ENCODE data around the gene COL11A2. TPM values are rescaled to one million over a fixed set of nuclear protein-coding genes. Genes with fewer than 3 reads are reported as not detected.

Gene COL11A2
- polyA plus RNA-seq, 3 donors = 0.57 TPM; not detected in 2

DNA sequence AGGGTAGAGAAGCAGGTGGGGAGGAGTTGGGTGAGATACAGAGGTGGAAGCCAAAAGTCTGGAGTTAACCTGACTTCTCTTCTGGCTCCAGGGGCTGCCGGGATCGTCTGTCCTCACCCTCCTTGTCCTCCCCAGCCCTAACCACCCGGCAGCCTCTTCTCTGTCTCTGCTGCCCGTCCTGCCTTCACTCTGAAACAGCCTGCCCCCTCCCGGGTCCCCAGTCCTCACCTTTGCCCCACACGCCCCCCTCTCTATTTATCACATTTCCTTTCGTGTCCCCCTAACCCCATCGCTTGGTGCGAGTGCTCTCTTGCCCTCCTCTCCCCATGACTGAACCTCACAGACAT, 21.7 kb upstream of the COL11A2 start:
- TF ChIP-seq, protein P1, sequence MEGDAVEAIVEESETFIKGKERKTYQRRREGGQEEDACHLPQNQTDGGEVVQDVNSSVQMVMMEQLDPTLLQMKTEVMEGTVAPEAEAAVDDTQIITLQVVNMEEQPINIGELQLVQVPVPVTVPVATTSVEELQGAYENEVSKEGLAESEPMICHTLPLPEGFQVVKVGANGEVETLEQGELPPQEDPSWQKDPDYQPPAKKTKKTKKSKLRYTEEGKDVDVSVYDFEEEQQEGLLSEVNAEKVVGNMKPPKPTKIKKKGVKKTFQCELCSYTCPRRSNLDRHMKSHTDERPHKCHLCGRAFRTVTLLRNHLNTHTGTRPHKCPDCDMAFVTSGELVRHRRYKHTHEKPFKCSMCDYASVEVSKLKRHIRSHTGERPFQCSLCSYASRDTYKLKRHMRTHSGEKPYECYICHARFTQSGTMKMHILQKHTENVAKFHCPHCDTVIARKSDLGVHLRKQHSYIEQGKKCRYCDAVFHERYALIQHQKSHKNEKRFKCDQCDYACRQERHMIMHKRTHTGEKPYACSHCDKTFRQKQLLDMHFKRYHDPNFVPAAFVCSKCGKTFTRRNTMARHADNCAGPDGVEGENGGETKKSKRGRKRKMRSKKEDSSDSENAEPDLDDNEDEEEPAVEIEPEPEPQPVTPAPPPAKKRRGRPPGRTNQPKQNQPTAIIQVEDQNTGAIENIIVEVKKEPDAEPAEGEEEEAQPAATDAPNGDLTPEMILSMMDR (IDR thresholded peaks at IDR 0.05) = no peak

DNA sequence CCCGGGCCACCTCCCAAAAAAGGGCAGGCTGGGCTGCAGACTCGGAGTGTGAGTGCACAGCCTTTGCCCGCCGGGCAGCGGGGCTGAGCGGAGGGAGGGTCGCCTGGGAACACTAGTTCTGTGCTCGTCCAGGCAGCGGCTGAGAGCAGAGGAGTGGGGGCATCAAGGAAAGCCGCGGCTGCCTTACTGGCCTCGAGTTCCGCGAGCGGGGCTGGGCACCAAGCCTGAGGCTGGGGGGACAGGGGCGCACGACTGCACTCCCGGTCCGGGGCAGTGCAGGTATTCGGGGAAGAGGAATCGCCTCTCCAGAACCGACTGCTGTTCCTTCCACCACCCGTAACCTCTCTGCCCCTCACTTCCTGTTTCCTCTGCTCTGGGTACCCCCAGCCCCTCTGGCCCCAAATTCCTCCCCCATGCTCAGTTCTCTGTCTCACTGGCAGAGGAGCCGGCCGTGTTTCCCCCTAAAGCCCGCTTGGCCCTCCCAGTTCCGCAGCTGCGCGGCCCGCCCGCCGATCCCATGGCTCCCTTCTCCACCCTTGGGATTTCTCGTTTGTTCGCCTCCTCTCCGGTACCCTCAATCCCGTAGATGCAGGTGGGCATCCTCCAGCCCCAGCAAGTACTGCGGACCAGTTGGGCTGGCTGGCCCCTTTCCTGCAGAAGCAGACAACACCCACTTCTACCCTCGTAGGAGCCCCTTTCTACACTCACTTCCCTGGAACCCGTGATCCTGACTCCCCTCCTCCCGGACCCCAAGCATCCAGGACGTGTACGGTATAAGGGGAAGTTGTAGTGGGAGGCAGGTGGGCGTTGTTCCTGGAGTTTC, 21.1 kb upstream of the COL11A2 start:
- Histone ChIP-seq H3K27me3 (ENCODE audit: control insufficient read depth in 2 of 2, insufficient read depth in 2 of 2, low read length in 2 of 2) (peaks cover 10 to 28% of the 10 kb centered on the region in 2 donors), H3K4me1 (ENCODE audit: control insufficient read depth in 1 of 2, insufficient read depth in 2 of 2, low read length in 2 of 2) (peaks cover 20 to 23% of the 10 kb centered on the region in 2 donors), H2AFZ (ENCODE audit: insufficient read depth, low read depth, low read length, poor library complexity, severe bottlenecking) (peak overlapping the region; percentile 32), H3K9ac (ENCODE audit: insufficient read depth, low read length, poor library complexity, severe bottlenecking) (peak overlapping the region; percentile 28), H3K36me3 (replicated peaks in 1 of 2; ENCODE audit: control insufficient read depth in 1 of 2, insufficient read depth in 2 of 2, low read length in 2 of 2) (peaks cover 10 to 29% of the 10 kb centered on the region in 2 donors), H3K79me2 (ENCODE audit: insufficient read depth, low read length) (no peaks in the 10 kb centered on the region), H3K4me2 (replicated peaks; ENCODE audit: extremely low read depth, low read length, poor library complexity, severe bottlenecking) (peak overlapping the region; percentile 53), H3K4me3 (replicated peaks in 1 of 3; ENCODE audit: low read depth in 2 of 3, low read length in 3 of 3) (peak overlapping the region in 2 of 3 experiments; percentile 29 to 42), H3K27ac (ENCODE audit: low read depth in 1 of 2, low read length in 2 of 2) (no peak overlapping the region), H3K9me3 (replicated peaks in 1 of 2; ENCODE audit: control insufficient read depth in 1 of 2, insufficient read depth in 1 of 2, low read length in 2 of 2) (no peaks in the 10 kb centered on the region), H4K20me1 (ENCODE audit: insufficient read depth, low read length) (no peaks in the 10 kb centered on the region)
- intact Hi-C loops (cut with micrococcal nuclease) = loop anchor here in 1 of 2 donors (5.0 kb wide), 1 partner anchor 34 kb away; no protein-coding TSS in a partner anchor
- Mint-ChIP-seq H3K27ac (peak overlapping the region in 1 of 7 donors; percentile 76), H3K27me3 (ENCODE audit: low read depth in 3 of 3) (peaks cover 26 to 35% (median 30%) of the 10 kb centered on the region in 3 donors), H3K9me3 (peaks cover 0 to 7% (median 0%) of the 10 kb centered on the region in 7 donors), H3K4me1 (peaks cover 28% of the 10 kb centered on the region), H3K4me3 (peak overlapping the region; percentile 62 to 87), H3K36me3 (peaks cover 23 to 29% of the 10 kb centered on the region in 2 donors)
- DNase-seq = peak in 1 of 3 donors; percentile 43
- TF ChIP-seq, protein P1 (IDR thresholded peaks at IDR 0.05) = no peak
- WGBS (ENCODE audit: insufficient coverage) = under 1% methylated on average over 30 of the region's 43 CpGs

More for the DNA sequence above, 21.7 kb upstream of the COL11A2 start:
- Histone ChIP-seq H3K27me3 (ENCODE audit: control insufficient read depth in 2 of 2, insufficient read depth in 2 of 2, low read length in 2 of 2) (peaks cover 10 to 28% of the 10 kb centered on the region in 2 donors), H3K36me3 (replicated peaks in 1 of 2; ENCODE audit: control insufficient read depth in 1 of 2, insufficient read depth in 2 of 2, low read length in 2 of 2) (peaks cover 10 to 29% of the 10 kb centered on the region in 2 donors), H3K27ac (ENCODE audit: low read depth in 1 of 2, low read length in 2 of 2) (no peak overlapping the region), H3K79me2 (ENCODE audit: insufficient read depth, low read length) (no peaks in the 10 kb centered on the region), H3K9ac (ENCODE audit: insufficient read depth, low read length, poor library complexity, severe bottlenecking) (no peak overlapping the region), H2AFZ (ENCODE audit: insufficient read depth, low read depth, low read length, poor library complexity, severe bottlenecking) (peak overlapping the region; percentile 32), H3K9me3 (replicated peaks in 1 of 2; ENCODE audit: control insufficient read depth in 1 of 2, insufficient read depth in 1 of 2, low read length in 2 of 2) (no peaks in the 10 kb centered on the region), H3K4me2 (replicated peaks; ENCODE audit: extremely low read depth, low read length, poor library complexity, severe bottlenecking) (peak overlapping the region; percentile 53), H3K4me1 (ENCODE audit: control insufficient read depth in 1 of 2, insufficient read depth in 2 of 2, low read length in 2 of 2) (peaks cover 16 to 19% of the 10 kb centered on the region in 2 donors), H3K4me3 (replicated peaks in 1 of 3; ENCODE audit: low read depth in 2 of 3, low read length in 3 of 3) (no peak overlapping the region), H4K20me1 (ENCODE audit: insufficient read depth, low read length) (no peaks in the 10 kb centered on the region)
- Mint-ChIP-seq H3K36me3 (peaks cover 23 to 29% of the 10 kb centered on the region in 2 donors), H3K27ac (peak overlapping the region in 1 of 7 donors; percentile 10), H3K4me3 (peak overlapping the region in 1 of 2 donors; percentile 87), H3K27me3 (ENCODE audit: low read depth in 3 of 3) (peaks cover 26 to 35% (median 30%) of the 10 kb centered on the region in 3 donors), H3K9me3 (peaks cover 0 to 7% (median 0%) of the 10 kb centered on the region in 7 donors), H3K4me1 (peaks cover 24% of the 10 kb centered on the region)
- WGBS (ENCODE audit: insufficient coverage) = 7% methylated on average over 7 of the region's 9 CpGs
- intact Hi-C loops (cut with micrococcal nuclease) = loop anchor here in 1 of 2 donors (5.0 kb wide), 1 partner anchor 33 kb away; no protein-coding TSS in a partner anchor
- no peak for DNase-seq
